ENCODE measurements around the gene TRIM52.
"Not testable (repeated sequence)": the region's sequence is repeated elsewhere in the genome, so short reads cannot be mapped to it uniquely, and the experiment has no call there.

Gene TRIM52

DNA sequence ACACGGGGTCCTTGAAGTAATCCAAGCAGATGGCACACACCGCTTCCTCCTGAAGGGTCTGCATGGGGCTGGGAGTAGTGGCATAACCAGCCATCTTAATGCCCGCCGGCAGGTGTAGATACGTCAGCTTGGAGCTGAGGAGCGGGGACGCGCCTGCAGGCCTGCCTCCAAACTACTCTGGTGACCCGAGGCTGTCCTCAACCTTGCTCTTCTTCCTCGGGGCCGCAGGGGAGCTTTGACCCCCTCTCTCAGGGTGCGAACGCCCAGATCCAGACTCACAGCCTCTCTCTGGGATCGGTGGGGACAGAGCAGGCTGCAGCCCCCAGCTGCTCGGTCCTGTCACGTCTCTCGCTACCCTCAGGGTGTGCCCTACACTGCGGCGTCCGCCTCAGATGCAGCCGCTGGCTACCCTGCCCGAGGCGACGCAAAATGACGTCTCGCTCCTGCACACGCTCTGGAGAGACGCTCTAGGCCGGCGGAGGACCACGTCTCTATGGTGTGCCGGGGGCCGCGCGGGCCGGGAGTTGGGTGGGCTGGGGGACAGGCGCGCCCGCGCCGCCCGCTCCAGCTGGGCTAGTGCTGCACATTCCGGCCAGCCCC lies at the start of gene TRIM52:
Gene TRIM52 (minus strand): TSS at position 424 of the 600 bp plus-strand sequence. CDS start 330 bp downstream, at position 94.
- no peak for DNase-seq

DNA sequence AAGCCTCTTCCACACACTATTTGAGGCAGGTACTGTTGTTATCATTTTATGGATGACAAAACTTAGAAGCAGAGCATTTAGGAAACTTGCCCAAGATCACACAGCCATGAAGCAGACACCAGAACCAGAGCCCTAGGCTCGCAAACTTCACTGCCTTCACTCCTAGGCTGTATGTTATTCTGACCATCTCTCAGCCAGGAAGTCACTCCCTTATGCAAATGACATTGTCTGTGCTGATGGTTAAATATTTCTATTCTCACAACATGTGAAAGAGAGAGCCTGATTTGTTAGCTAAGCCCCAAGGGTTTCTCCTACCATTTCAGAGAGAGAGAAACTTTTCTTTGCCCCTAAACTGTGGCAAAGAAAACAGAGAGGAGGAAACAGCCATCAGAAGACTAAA lies 26.4 kb upstream of the TRIM52 start:
- DNase-seq: not testable (repeated sequence)

DNA sequence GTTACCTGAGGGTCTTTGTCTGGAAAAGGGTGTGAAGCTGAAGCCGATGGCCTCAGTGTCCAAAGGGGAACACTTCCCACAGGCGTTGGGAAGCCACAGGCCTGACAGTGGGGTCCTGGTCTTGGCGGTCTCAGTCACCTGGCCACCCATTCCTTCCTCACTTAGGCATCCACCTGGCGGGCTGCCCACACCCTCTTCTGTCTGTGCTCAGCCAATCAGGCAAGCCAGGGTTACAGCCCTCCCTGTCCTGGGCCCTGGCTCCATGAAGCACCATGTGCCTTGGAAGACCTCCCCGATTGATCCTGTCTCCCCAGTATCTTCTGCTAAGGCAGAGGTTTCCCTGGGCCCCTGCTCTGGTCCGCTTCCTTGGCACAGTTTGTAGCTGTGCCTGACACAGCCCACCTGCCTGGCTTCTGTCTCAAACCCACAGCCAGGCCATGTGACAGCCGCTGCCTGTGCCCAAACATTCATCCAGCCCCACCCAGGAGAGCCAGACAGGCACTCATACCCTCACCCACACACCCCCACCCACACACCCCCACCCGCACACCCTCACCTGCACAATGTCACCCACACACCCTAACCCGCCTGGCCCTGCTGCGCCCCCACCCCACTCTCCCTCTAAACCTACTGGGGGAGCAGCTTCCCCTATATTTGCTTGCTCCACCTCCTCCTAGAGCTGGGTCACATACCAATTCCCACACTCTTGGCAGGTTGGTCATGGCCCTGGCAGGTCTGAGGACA lies 25.2 kb upstream of the TRIM52 start:
- DNase-seq: not testable (repeated sequence)

DNA sequence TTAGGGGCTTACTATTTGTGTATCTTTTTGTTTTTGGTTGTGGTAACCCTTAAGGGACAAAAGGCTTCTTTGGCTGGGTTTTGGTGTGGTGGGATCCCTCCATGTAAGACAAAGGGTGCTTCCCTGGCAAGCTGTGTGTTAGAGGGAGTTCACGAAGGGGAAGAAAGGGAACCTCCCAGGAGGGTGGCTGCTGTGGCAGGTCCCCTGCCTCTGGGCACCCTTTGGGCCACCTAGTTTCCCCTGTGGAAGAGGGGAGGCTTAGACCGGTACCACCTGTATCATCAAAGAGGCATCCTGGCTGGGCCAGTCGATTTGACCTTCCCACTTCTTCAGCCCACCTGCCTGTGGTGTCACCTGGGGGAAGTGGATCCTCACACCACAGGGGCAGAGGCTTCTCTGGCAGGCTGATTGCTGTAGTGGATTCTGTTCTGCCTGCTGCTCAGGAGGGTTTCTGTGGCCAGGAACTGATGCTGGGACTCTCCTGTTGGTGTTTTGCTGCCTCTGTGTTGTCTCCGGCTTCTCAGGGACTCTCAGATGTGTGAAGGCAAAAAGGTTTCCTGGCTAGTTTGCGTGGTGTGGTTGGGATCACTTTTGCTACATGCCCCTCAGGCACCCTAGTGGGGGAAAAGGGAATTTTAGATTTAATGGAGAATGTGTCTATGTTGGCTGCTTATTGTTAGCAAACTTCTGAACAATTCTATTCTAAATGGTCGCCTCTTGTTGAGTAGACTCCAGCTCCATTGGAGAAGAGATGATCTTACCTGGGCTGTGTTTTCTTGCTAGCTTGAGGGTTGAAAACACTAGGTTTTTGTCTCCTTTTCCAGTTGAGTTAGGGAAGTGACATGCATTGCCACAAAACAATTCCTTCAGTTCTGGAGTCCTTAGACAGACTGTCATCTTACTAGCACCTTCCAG lies 23.2 kb upstream of the TRIM52 start:
- DNase-seq: not testable (repeated sequence)

DNA sequence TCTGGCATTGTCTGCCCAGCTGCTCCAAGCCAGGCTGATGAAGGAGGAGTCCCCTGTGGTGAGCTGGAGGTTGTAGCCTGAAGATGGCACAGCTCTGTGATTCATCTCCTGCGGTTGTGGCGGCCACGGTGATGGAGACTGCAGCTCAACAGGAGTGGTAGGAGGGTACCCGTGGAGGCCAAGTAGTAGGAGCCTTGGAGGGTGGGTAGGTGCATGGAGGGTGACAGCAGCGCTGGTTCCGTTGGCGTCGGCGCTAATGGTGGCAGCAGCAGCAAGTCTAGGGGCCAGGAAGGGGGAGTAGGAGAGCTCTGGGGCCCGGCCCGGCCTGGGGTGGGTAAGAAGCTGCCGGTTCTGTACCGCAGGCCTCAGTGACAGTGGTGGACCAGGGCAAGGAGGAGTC lies 22.4 kb upstream of the TRIM52 start:
- DNase-seq: no peak

DNA sequence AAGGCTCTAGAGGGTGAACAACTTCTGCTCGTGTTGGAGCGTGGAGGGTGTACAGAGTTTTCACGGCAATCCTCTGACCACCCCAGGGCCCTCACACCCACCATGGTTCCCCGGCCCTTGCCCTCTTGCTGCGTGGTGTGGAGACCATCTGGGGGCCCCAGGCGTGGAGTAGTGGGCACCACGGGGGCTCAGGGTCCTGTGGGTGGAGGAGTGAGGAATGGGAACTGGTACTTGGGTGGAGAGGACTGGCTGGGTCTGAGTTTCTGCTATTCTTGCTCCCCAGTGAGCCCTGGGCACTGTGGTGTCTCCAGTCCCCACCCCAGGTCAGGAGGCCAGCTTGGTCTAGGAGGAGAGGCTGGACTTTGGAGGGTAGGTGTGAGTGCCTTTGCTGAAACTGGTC lies 21.9 kb upstream of the TRIM52 start:
- DNase-seq: no peak

DNA sequence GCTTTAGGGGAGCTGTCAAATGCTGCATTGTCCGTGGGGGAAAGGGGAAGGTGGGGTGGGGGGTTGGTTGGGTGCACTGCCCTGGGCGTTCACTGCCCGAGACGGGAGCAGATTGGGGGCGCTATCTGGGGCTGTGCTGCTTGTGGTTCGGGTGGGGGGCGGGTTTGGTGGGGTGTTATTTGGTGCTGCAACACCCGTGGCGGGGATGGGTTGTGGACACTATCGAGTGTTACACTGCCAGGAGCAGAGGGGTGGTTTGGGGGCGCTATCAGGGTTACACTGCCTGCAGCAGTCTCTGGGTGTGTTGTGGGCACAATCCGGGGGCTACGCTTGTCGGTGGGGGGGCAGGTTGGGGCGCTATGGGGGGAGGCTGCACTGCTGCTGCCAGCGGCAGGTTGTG lies 21.5 kb upstream of the TRIM52 start:
- not testable (repeated sequence) for DNase-seq

DNA sequence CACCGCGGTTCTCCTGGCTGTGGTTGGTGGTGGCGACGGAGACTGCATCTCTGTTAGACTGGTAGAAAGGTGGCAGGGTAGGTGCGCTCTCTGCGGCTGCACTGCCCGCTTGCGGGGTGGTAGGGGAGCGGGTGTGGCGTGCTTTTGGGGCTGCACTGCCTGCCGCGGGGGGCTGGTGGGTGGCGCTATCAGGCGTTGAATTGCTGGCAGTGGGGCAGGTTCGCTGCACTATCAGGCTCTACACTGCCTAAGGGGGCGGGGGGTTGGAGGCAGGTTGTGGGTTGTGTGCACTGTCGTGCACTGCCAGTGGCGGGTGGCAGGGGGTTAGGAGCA lies 21.0 kb upstream of the TRIM52 start:
- no peak for DNase-seq

DNA sequence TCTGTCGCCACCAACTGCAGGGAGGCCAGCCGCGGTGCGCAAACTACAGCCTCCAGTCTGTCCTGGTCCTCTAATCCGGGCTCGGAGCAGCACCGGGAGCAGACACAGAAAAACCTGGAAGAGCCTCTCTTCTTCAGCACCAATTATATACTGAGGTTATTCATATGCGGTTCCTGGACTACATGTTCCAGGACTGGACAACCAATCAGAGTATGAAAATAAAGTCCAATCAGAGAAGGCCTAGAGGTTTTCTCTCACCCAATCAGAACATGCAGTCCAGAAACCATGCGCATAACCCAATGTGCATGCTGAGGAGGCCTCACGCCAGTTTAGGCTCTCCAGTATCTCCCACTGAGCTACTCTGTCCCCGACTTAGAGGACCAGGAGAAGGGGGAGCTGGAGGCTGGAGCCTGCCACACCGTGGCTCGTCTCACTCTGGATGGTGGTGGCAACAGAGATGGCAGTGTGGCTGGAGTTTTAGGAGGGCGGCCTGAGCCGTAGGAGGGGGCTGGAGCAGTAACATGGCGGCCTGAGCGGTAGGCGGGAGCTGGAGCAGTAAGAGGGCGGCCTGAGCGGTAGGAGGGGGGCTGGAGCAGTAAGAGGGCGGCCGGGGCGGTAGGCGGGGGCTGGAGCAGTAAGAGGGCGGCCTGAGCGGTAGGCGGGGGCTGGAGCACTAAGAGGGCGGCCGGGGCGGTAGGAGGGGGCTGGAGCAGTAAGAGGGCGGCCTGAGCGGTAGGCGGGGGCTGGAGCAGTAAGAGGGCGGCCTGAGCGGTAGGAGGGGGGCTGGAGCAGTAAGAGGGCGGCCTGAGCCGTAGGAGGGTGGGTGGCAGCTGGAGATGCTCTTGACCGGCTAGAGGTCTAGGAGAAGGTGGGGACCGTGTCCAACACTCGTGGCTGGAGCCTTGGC lies 20.4 kb upstream of the TRIM52 start:
- DNase-seq: no peak

DNA sequence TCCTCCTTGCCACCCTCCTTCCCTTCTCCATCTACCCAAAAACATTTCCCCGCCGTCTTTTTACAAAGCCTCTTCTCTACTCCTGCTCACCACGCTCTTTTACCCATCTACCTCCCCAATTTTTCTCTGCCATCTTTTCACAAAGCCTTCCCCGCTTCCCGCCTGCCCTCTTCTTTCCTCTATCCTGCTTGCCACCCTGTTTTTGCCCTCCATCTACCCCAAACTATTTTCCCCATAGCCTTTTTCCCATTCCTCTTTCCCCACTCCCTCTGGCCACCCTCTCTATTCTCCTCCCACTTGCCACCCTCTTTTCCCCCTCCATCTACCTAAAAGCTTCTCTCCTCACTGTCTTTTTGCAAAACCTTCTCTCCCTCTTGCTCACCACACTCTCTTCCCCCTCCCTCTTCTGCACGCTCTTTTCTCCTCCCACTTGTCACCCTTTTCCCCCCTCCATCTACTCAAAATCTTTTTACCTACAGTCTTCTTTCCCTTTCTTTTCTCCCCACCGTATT lies 19.4 kb upstream of the TRIM52 start:
- no peak for DNase-seq

DNA sequence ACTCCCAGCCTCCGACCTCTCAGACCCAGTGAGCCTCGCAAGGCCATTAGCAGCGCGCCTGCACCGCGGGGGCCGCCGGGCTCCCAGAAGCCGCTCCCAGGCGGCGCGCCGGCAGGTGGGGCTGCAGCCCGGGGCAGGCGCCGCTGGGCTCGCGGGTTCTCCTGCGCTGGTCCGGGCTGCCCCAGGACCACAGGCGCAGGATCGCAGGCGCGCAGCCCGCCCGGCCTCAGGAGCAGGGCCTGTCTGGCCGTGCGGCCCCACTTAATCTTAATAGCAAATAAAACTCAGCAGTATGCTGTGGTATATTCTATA lies 12.4 kb upstream of the TRIM52 start:
- not testable (repeated sequence) for DNase-seq

DNA sequence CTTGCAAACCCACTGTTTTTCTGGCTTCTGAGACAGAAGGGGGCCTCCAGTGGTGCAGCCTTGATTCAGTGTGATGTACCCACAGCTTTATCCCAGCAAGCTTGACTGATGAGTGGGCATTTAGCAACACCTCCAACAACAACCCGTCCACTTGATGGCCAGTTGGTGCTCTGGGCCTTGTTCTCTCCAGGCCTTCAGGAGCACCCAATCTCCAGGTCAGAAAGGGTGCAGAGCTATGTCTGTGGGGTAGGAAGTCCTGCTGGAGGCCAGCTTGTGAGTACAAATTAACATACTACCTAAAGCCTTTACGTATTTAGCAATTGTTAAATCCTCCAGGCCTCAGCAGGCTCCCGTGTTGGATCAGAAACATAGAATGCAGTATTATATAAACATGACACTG lies 10.1 kb upstream of the TRIM52 start:
- DNase-seq: no peak

DNA sequence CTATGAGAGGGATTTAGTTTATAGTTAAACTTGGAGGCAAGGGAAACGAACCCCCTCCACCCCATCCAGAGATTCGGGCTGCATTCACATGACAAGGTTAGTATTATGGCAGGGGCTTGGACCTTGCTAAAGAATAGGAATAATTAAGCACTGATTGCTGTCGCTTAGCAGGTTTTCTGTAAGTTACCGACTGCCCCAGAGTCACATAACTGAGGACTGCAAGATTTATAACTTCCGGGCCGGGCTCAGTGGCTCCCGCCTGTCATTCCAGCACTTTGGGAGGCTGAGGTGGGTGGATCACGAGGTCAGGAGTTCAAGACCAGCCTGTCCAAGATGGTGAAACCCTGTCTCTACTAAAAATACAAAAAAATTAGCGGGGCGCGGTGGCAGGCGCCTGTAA lies 7.0 kb upstream of the TRIM52 start:
- not testable (repeated sequence) for DNase-seq

DNA sequence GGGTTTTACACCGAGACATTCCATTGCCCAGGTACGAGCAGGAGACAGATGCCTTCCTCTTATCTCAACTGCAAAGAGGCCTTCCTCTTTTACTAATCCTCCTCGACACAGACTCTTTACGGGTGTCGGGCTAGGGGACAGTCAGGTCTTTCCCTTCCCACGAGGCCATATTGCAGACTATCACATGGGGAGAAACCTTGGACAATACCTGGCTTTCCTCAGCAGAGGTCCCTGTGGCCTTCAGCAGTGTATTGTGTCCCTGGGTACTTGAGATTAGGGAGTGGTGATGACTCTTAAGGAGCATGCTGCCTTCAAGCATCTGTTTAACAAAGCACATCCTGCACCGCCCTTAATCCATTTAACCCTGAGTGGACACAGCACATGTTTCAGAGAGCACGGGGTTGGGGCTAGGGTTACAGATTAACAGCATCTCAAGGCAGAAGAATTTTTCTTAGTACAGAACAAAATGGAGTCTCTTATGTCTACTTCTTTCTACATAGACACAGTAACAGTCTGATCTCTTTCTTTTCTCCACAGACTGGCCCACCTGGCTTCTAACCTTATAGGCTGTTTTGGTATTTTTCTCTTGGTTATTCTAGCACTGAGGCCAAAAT lies 6.5 kb upstream of the TRIM52 start:
- DNase-seq: not testable (repeated sequence)

DNA sequence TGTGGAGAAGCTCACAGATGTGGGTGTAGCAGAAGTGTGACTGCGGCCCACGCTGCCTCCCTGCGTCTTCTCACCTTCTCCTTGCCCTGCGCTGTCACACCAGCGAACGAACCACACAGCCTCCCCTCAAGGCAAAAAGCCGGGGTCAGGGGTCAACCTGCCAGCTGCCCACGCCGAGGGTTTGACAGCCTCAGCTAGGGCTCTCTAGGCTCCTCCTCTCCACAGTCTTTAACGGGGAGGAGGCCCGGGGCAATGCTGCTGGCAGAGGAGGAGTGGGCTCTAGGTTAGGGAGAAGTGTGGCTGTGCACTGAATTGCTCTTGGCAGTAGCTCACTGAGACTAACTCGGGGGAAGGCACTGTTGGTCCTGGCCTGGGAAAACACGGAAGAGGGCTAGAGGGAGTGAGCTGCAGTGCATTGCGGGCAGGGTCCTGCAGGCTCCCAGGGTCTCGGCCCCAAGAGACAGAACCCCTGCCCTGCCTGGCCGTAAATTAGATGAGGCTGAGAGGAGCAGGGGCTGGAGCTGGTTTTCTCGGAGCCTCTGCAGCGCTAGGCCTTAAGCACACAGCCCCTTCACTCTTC lies 4.2 kb upstream of the TRIM52 start:
- no peak for DNase-seq

DNA sequence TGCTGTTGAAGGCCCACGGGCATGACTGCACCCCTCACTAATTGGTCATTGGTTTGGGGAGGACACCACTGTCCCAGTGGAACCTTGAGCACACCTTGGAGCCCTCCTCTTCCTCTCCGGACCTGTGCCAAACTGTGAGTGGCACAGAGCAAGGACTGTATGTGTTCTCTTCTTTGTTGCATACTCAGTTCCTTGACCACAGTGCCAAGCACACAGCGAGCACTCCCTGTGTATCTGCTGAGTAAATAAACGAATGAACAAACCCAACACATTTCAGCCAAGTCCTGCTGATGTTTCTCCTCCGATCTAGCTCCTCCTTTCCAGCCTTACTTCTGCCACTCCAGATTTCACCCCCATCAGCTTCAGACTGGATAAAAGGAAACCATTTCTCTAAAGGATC lies 2.7 kb upstream of the TRIM52 start:
- no peak for DNase-seq

DNA sequence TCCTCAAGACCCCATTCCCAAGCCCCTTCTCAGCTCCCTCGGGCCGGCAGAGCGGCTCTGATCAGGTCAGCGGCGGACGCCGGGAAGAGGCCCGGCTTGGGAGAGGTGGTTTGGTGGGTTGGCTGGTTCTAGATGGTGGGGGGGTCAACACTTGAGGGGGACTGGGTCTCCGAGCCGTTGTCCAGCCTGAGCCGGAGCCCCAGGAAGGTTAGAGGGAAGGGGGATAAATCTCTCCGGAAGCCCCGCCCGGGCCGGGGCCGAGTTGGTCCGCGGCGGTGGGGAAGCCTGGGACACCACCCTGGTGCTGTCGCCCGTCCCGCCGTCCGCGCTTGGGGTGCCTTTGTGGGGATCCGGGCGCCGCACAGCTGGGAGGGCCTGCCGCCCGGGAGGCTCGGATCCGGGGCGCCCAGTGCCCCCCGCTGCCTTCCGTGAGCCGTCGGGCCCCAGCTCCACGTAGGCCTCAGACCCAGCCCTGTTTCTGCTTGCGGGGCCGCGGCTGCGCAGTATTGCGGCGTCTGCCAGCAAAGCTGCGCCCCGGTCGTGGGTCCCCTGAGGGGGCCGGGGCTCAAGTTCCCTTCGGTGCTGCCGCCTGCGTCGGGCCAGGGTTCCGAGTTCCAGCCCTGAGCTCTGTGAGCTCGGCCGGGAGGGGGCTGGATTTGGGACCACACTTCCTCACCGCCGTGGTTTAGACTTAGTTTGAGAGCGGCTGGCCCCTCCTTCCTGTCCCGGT lies 542 bp upstream of the TRIM52 start:
- no peak for DNase-seq

DNA sequence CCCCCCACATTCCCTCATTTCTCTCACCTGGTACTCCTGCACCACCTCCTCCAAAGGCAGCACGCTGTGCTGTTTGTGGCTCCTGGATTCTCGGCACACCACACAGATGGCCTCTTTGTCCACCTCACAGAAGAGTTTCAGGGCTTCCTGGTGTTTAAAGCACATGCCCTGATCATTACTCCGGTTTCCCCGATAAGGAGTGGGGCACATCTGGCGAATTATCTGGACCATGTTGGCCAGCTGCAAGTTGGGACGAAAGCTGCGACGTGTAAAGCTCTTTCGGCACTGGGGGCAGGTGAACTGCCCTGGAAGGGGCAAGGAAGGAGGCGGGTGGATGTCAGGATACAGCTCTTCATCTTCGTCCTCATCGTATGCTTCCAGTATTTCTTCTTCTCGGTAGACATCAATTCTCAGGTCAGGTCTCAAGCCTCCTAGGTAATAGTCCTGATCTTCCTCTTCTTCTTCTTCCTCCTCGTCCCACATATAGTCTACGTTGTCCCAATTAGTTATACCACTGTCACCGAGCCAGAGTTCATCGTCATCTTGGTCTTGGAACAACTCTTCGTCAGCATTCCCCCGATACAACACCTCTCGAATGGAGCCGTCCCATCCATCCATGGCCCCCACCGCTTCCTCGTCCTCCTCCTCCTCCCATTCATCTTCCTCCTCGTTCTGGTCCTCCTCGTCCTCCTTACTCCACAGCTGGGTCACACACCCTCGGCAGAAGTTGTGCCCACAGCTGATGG lies 796 bp downstream of the TRIM52 start:
- DNase-seq: no peak

DNA sequence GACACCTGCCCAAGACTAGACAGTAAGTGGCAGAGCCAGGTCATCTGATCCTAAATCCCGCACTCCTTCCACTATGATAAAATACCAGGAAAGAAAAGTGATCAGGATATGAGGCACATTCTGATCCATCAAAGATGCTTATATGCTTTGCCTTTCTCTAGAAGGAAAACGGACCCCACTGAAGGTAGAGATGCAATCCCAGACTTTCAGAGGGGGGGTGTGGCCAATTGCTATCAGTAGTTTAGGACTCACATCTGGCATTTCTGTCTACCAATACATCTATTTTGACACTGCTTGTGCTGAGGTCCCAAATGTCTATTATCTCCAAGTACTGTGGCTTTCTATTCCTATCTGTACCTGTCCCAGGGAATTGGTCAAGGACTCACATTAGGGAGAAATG lies 1.7 kb downstream of the TRIM52 start:
- no peak for DNase-seq

DNA sequence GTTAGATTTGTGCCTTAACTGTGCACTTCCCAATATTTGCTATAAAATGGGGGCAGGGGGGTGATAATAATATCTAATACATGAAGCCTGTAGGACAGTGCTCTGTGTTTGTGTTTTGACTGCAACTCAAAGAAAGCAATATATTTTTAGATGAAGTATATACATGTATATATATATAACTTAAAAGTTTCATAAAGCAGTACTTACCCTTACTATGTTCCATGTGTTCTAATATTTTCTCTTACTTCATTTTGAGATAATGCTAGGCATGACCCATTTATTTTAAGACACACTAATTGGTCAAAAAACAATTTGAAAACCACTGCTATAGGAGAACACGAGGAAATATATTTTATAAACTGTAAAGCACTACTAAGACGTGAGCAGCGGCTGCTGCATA lies 2.4 kb downstream of the TRIM52 start:
- DNase-seq: no peak
